Panc1 (cell line): ENCODE data around the gene PDE4B. TPM values are rescaled to one million over a fixed set of nuclear protein-coding genes. Genes with fewer than 3 reads are reported as not detected.

Experiments
- ATAC-seq: fragments of 200-7000 bp; cut with Tn5 transposase; 2 replicates; pipeline ENCODE4 v1.9.1; 2020; ENCODE audit warnings: mild to moderate bottlenecking, moderate library complexity
- BruUV-seq: library from RNA; stranded (reverse); fragments of 400-500 nt; replicated peaks from 2 replicates; lab custom pipeline; 2021; lab: Mats Ljungman, UMichigan
- CTCF ChIA-PET: fragments of 300-600 bp; sonication (Branson Sonifier 250); formaldehyde crosslinking; loops from one replicate; lab custom pipeline; 2022; ENCODE audit warnings: antibody characterized with exemption; lab: Charles Lee
- POLR2A ChIA-PET: fragments of 300-600 bp; sonication (Branson Sonifier 250); formaldehyde crosslinking; loops from one replicate; lab custom pipeline; 2022; ENCODE audit warnings: antibody characterized with exemption; lab: Charles Lee
- DNase-seq: peaks from one replicate; pipeline ENCODE4 v3.0.0-alpha.2; 2010; ENCODE audit warnings: low read depth, low spot score
- H3K27ac ChIP-seq: 2 replicates; pipeline ENCODE4 v1.5.1; 2011; ENCODE audit warnings: mild to moderate bottlenecking, low read length, inconsistent platforms
- H3K27me3 ChIP-seq: fragments of 200-500 bp; sonication (Bioruptor generic); 2 replicates; pipeline ENCODE4 v1.6.0; 2014; ENCODE audit warnings: low read length, inconsistent platforms; ENCODE audit not compliant: control insufficient read depth, insufficient read depth
- H3K36me3 ChIP-seq: fragments of 200-500 bp; sonication (Bioruptor generic); 2 replicates; pipeline ENCODE4 v1.5.1; 2014; ENCODE audit warnings: inconsistent platforms, mild to moderate bottlenecking, low read length, moderate library complexity; ENCODE audit not compliant: control insufficient read depth, insufficient read depth
- H3K4me1 ChIP-seq: 2 replicates; pipeline ENCODE4 v1.5.1; 2011; ENCODE audit warnings: inconsistent platforms, mild to moderate bottlenecking, low read length, moderate library complexity; ENCODE audit not compliant: control insufficient read depth, insufficient read depth
- H3K4me3 ChIP-seq, 2 experiments: 2 replicates each; pipeline ENCODE4 v1.5.1; 2011 to 2012; ENCODE audit warnings: low read depth in 2 of 2, low read length in 2 of 2, mild to moderate bottlenecking in 2 of 2, inconsistent platforms in 1 of 2, moderate library complexity in 1 of 2
- H3K9me3 ChIP-seq: fragments of 200-500 bp; sonication (Bioruptor generic); 2 replicates; pipeline ENCODE4 v1.5.1; 2014; ENCODE audit warnings: low read depth, mild to moderate bottlenecking, inconsistent platforms, low read length, moderate library complexity; ENCODE audit not compliant: control insufficient read depth, insufficient read depth
- CTCF ChIP-seq: fragments of 450-650 bp; IDR thresholded peaks from 2 replicates; pipeline ENCODE4 v1.5.1; 2017; ENCODE audit warnings: mild to moderate bottlenecking
- POLR2AphosphoS5 ChIP-seq: IDR thresholded peaks from 2 replicates; pipeline ENCODE4 v1.6.1; 2012; ENCODE audit warnings: mild to moderate bottlenecking, low read depth, low read length, moderate library complexity
- REST ChIP-seq, 2 experiments: IDR thresholded peaks; 2 replicates each; pipeline ENCODE4 v1.6.1; 2011 to 2012; ENCODE audit warnings: low read depth in 2 of 2, control low read depth in 1 of 2, low read length in 1 of 2, mild to moderate bottlenecking in 1 of 2, moderate library complexity in 1 of 2; ENCODE audit not compliant: insufficient read depth in 1 of 2
- SIN3A ChIP-seq: IDR thresholded peaks from 2 replicates; pipeline ENCODE4 v1.6.1; 2012; ENCODE audit warnings: low read depth, mild to moderate bottlenecking, low read length, moderate library complexity, borderline replicate concordance; ENCODE audit not compliant: insufficient read depth
- TCF7L2 ChIP-seq: IDR thresholded peaks from 2 replicates; pipeline ENCODE4 v1.6.1; 2011; ENCODE audit warnings: mild to moderate bottlenecking, low read depth, low read length, inconsistent platforms
- in situ Hi-C: cut with HindIII; loops from 2 replicates; pipeline ENCODE4 v1.10.0; 2016; ENCODE audit warnings: low sequenced_read_pairs, low pct_unique_long_range_greater_than_20kb
- intact Hi-C: fragments of 100-400 bp; cut with micrococcal nuclease; formaldehyde crosslinking; loops from one replicate; pipeline ENCODE4 v1.10.0; 2022; ENCODE audit not compliant: unreplicated experiment
- total RNA-seq: library from RNA; stranded (reverse); gene quantifications from one replicate; pipeline ENCODE4 v1.2.1, GENCODE V29; 2021; ENCODE audit not compliant: unreplicated experiment

Gene PDE4B
- total RNA-seq, 1 experiment from 2014 or later, result 0.26 TPM

- intact Hi-C loops (no loop called here), in situ Hi-C loops (no loop called here)
- no peak for TF ChIP-seq REST (IDR thresholded peaks at IDR 0.05; ENCODE audit: insufficient read depth in 1 of 2, low read depth in 2 of 2, low read length in 1 of 2)
- TF ChIP-seq SIN3A, result no peak
- TF ChIP-seq TCF7L2, result no peak
- no peak for TF ChIP-seq CTCF
- TF ChIP-seq POLR2AphosphoS5, result no peak
- Histone ChIP-seq H3K4me3 (no peak overlapping the region), H3K27ac (no peak overlapping the region), H3K27me3 (no peaks in the 10 kb centered on the region), H3K9me3 (no peaks in the 10 kb centered on the region), H3K36me3 (no peaks in the 10 kb centered on the region), H3K4me1 (no peaks in the 10 kb centered on the region)
- BruUV-seq, result no TSS peak
- ATAC-seq (no peak), DNase-seq (no peak)
- ChIA-PET CTCF (no interaction called here), POLR2A (no interaction called here)
Observed at GRCh38 chr1:66043186-66043585, 250.5 kb downstream of the PDE4B start.

- ATAC-seq, result no peak
- intact Hi-C loops, result no loop called here
Observed at GRCh38 chr1:66044912-66045311, 252.2 kb downstream of the PDE4B start.

More at GRCh38 chr1:66044912-66045311, 252.2 kb downstream of the PDE4B start:
- DNase-seq, result no peak
- no peaks in the 10 kb centered on the region for H3K9me3 ChIP-seq
- no peak overlapping the region for H3K4me3 ChIP-seq
- no peaks in the 10 kb centered on the region for H3K27me3 ChIP-seq
- in situ Hi-C loops, result no loop called here
- POLR2A ChIA-PET, result no interaction called here
- no peaks in the 10 kb centered on the region for H3K4me1 ChIP-seq
- no peak overlapping the region for H3K27ac ChIP-seq
- no peaks in the 10 kb centered on the region for H3K36me3 ChIP-seq
- TF ChIP-seq CTCF (no peak), SIN3A (no peak), TCF7L2 (no peak), POLR2AphosphoS5 (no peak), REST (IDR thresholded peaks at IDR 0.05; ENCODE audit: insufficient read depth in 1 of 2, low read depth in 2 of 2, low read length in 1 of 2) (no peak)
- BruUV-seq, result no TSS peak
- CTCF ChIA-PET, result no interaction called here
